ENCODE data around the gene KAZN.
A peak's percentile ranks its signal among the peaks of the same experiment; 100 is the strongest.

KAZN gene

DNA sequence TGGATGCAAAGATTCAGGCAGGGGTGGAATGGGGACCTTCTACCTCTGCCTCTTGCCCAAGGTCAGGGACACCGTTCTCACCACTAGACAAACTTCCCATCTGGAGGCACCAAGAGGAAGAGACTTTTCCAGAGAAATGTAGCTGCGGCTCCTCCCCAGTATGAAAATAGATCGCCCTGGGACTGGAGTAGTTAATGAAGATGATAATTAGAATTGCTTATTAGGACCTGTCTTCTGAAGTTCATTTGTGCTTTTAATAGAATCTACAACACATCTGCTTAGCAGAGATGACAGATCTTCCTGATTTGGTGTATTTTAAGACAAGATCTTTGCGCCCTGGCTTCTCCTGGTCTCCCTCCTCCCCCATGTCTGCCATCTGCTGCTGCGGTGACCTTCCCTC is 266.6 kb downstream of the KAZN start:
- H3K4me2 ChIP-seq (ENCODE audit: low read length, poor library complexity, severe bottlenecking): no peak overlapping the region

GRCh38 chr1:14866911-14867612 is 268.6 kb downstream of the KAZN start:
- Histone ChIP-seq H2BK15ac (ENCODE audit: low read depth, poor library complexity, severe bottlenecking) (no peak overlapping the region), H3K4me1 (ENCODE audit: control insufficient read depth, insufficient read depth, low read depth, low read length) (peaks cover 2% of the 10 kb centered on the region), H2BK12ac (ENCODE audit: low read length in 2 of 2) (no peak overlapping the region), H3K27ac (ENCODE audit: low read length, poor library complexity, severe bottlenecking) (no peak overlapping the region), H3K4ac (ENCODE audit: low read depth in 1 of 2, low read length in 2 of 2) (no peak overlapping the region), H3K23ac (ENCODE audit: low read length in 2 of 2) (no peak overlapping the region), H2BK5ac (ENCODE audit: low read depth, low read length, poor library complexity, severe bottlenecking) (no peak overlapping the region), H4K8ac (ENCODE audit: low read length) (no peak overlapping the region), H3K4me2 (ENCODE audit: low read length, poor library complexity, severe bottlenecking) (no peak overlapping the region), H2AK5ac (ENCODE audit: low read length, severe bottlenecking) (no peak overlapping the region), H3K36me3 (ENCODE audit: control insufficient read depth in 1 of 2, insufficient read depth in 2 of 2, low read depth in 1 of 2, low read length in 2 of 2) (no peaks in the 10 kb centered on the region), H3K18ac (ENCODE audit: low read depth in 1 of 2, low read length in 2 of 2) (no peak overlapping the region), H3K14ac (ENCODE audit: low read length in 2 of 2) (no peak overlapping the region), H3K27me3 (ENCODE audit: control insufficient read depth in 1 of 2, insufficient read depth in 1 of 2, low read length in 2 of 2) (peaks cover 4 to 8% of the 10 kb centered on the region in 2 experiments), H3K9ac (ENCODE audit: low read length) (no peak overlapping the region), H2AFZ (ENCODE audit: low read depth, low read length) (no peak overlapping the region), H2BK120ac (ENCODE audit: low read depth, low read length) (no peak overlapping the region), H4K91ac (ENCODE audit: low read length) (no peak overlapping the region), H3K4me3 (ENCODE audit: insufficient read depth in 1 of 2, low read depth in 1 of 2, low read length in 2 of 2) (no peak overlapping the region), H3K79me1 (replicated peaks; ENCODE audit: low read length, poor library complexity, severe bottlenecking) (no peaks in the 10 kb centered on the region), H3K9me3 (ENCODE audit: control insufficient read depth, low read length) (no peaks in the 10 kb centered on the region)
- WGBS: 69% methylated on average over 14 of the region's 14 CpGs
- no peak for DNase-seq

More for the DNA sequence above, 266.6 kb downstream of the KAZN start:
- Histone ChIP-seq H3K4me3 (ENCODE audit: insufficient read depth in 1 of 2, low read depth in 1 of 2, low read length in 2 of 2) (no peak overlapping the region), H2BK5ac (ENCODE audit: low read depth, low read length, poor library complexity, severe bottlenecking) (no peak overlapping the region), H4K8ac (ENCODE audit: low read length) (no peak overlapping the region), H3K79me1 (replicated peaks; ENCODE audit: low read length, poor library complexity, severe bottlenecking) (no peaks in the 10 kb centered on the region), H3K36me3 (ENCODE audit: control insufficient read depth in 1 of 2, insufficient read depth in 2 of 2, low read depth in 1 of 2, low read length in 2 of 2) (no peaks in the 10 kb centered on the region), H3K14ac (ENCODE audit: low read length in 2 of 2) (no peak overlapping the region), H3K23ac (ENCODE audit: low read length in 2 of 2) (no peak overlapping the region), H2BK12ac (ENCODE audit: low read length in 2 of 2) (no peak overlapping the region), H3K18ac (ENCODE audit: low read depth in 1 of 2, low read length in 2 of 2) (no peak overlapping the region), H2AK5ac (ENCODE audit: low read length, severe bottlenecking) (no peak overlapping the region), H3K4me1 (ENCODE audit: control insufficient read depth, insufficient read depth, low read depth, low read length) (peaks cover 2% of the 10 kb centered on the region), H2BK15ac (ENCODE audit: low read depth, poor library complexity, severe bottlenecking) (no peak overlapping the region), H2AFZ (ENCODE audit: low read depth, low read length) (no peak overlapping the region), H3K27me3 (ENCODE audit: control insufficient read depth in 1 of 2, insufficient read depth in 1 of 2, low read length in 2 of 2) (peaks cover 4 to 8% of the 10 kb centered on the region in 2 experiments), H3K4ac (ENCODE audit: low read depth in 1 of 2, low read length in 2 of 2) (no peak overlapping the region), H3K9ac (ENCODE audit: low read length) (no peak overlapping the region), H3K27ac (ENCODE audit: low read length, poor library complexity, severe bottlenecking) (no peak overlapping the region), H3K9me3 (ENCODE audit: control insufficient read depth, low read length) (no peaks in the 10 kb centered on the region), H2BK120ac (ENCODE audit: low read depth, low read length) (no peak overlapping the region), H4K91ac (ENCODE audit: low read length) (no peak overlapping the region)
- 94% methylated on average over 4 of the region's 5 CpGs for WGBS
- no peak for DNase-seq

GRCh38 chr1:14869187-14869586 is 270.7 kb downstream of the KAZN start:
- no peak overlapping the region for H2AFZ ChIP-seq (ENCODE audit: low read depth, low read length)
- no peak overlapping the region for H2BK15ac ChIP-seq (ENCODE audit: low read depth, poor library complexity, severe bottlenecking)
- peaks cover 2% of the 10 kb centered on the region for H3K4me1 ChIP-seq (ENCODE audit: control insufficient read depth, insufficient read depth, low read depth, low read length)
- H3K27ac ChIP-seq (ENCODE audit: low read length, poor library complexity, severe bottlenecking): no peak overlapping the region
- H3K23ac ChIP-seq (ENCODE audit: low read length in 2 of 2): no peak overlapping the region
- no peak overlapping the region for H2BK120ac ChIP-seq (ENCODE audit: low read depth, low read length)
- no peak overlapping the region for H2BK12ac ChIP-seq (ENCODE audit: low read length in 2 of 2)
- H3K14ac ChIP-seq (ENCODE audit: low read length in 2 of 2): no peak overlapping the region
- H3K4ac ChIP-seq (ENCODE audit: low read depth in 1 of 2, low read length in 2 of 2): no peak overlapping the region
- H3K18ac ChIP-seq (ENCODE audit: low read depth in 1 of 2, low read length in 2 of 2): no peak overlapping the region
- no peak overlapping the region for H3K4me3 ChIP-seq (ENCODE audit: insufficient read depth in 1 of 2, low read depth in 1 of 2, low read length in 2 of 2)
- H4K91ac ChIP-seq (ENCODE audit: low read length): no peak overlapping the region
- 62% methylated on average over 4 of the region's 4 CpGs for WGBS
- peaks cover 0 to 12% of the 10 kb centered on the region in 2 experiments for H3K27me3 ChIP-seq (ENCODE audit: control insufficient read depth in 1 of 2, insufficient read depth in 1 of 2, low read length in 2 of 2)
- no peak overlapping the region for H4K8ac ChIP-seq (ENCODE audit: low read length)
- no peak overlapping the region for H2AK5ac ChIP-seq (ENCODE audit: low read length, severe bottlenecking)
- no peaks in the 10 kb centered on the region for H3K9me3 ChIP-seq (ENCODE audit: control insufficient read depth, low read length)
- H2BK5ac ChIP-seq (ENCODE audit: low read depth, low read length, poor library complexity, severe bottlenecking): no peak overlapping the region
- H3K79me1 ChIP-seq (replicated peaks; ENCODE audit: low read length, poor library complexity, severe bottlenecking): no peaks in the 10 kb centered on the region
- peak overlapping the region; percentile 20 for H3K9ac ChIP-seq (ENCODE audit: low read length)
- H3K4me2 ChIP-seq (ENCODE audit: low read length, poor library complexity, severe bottlenecking): no peak overlapping the region
- no peak for DNase-seq
- no peaks in the 10 kb centered on the region for H3K36me3 ChIP-seq (ENCODE audit: control insufficient read depth in 1 of 2, insufficient read depth in 2 of 2, low read depth in 1 of 2, low read length in 2 of 2)

DNA sequence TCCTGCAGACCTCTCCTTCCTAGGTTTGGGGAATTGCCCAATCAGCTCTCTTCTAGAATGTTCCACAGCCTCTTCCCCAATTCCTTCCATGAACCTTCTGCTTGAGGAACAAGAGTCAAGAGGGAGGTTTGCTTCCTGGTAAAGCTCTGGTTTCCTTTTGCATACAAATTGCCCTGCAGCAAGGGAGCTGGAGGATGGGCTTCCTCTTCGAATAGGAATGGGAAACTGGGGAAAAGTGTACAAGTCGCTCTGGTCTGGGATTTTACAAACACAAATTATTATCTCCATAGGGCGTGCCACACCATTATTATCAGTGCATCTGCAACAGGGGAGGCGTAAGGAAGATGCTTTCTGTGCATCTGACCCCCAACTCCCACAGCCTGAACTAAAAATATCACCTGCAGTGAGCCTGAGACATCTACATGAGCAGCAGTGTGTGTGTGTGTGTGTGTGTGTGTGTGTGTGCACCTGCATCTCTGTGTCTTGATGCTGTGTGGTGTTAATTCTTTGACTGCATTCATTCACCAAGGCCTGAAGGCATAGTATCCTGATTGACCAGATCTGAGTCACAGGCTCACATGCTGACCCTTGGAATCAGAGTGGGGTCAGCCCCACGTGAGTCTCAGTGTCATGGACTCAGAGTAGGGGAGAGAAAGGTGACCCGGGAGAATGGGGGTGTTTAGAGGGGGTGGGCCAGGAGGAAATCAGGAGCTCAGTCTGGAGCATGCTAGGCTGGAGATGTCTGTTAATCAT is 272.9 kb downstream of the KAZN start:
- no peak overlapping the region for H2BK12ac ChIP-seq (ENCODE audit: low read length in 2 of 2)
- peaks cover 2% of the 10 kb centered on the region for H3K4me1 ChIP-seq (ENCODE audit: control insufficient read depth, insufficient read depth, low read depth, low read length)
- no peak for DNase-seq
- no peak overlapping the region for H2AK5ac ChIP-seq (ENCODE audit: low read length, severe bottlenecking)
- no peak overlapping the region for H3K4me2 ChIP-seq (ENCODE audit: low read length, poor library complexity, severe bottlenecking)
- H2AFZ ChIP-seq (ENCODE audit: low read depth, low read length): no peak overlapping the region
- 57% methylated on average over 6 of the region's 6 CpGs for WGBS
- peaks cover 0 to 8% of the 10 kb centered on the region in 2 experiments for H3K27me3 ChIP-seq (ENCODE audit: control insufficient read depth in 1 of 2, insufficient read depth in 1 of 2, low read length in 2 of 2)
- no peak overlapping the region for H3K27ac ChIP-seq (ENCODE audit: low read length, poor library complexity, severe bottlenecking)
- H2BK5ac ChIP-seq (ENCODE audit: low read depth, low read length, poor library complexity, severe bottlenecking): no peak overlapping the region
- no peak overlapping the region for H3K23ac ChIP-seq (ENCODE audit: low read length in 2 of 2)
- no peak overlapping the region for H4K8ac ChIP-seq (ENCODE audit: low read length)
- H3K9ac ChIP-seq (ENCODE audit: low read length): no peak overlapping the region
- H2BK15ac ChIP-seq (ENCODE audit: low read depth, poor library complexity, severe bottlenecking): no peak overlapping the region
- no peaks in the 10 kb centered on the region for H3K36me3 ChIP-seq (ENCODE audit: control insufficient read depth in 1 of 2, insufficient read depth in 2 of 2, low read depth in 1 of 2, low read length in 2 of 2)
- H3K14ac ChIP-seq (ENCODE audit: low read length in 2 of 2): no peak overlapping the region
- no peak overlapping the region for H3K4me3 ChIP-seq (ENCODE audit: insufficient read depth in 1 of 2, low read depth in 1 of 2, low read length in 2 of 2)
- no peak overlapping the region for H2BK120ac ChIP-seq (ENCODE audit: low read depth, low read length)
- no peaks in the 10 kb centered on the region for H3K9me3 ChIP-seq (ENCODE audit: control insufficient read depth, low read length)
- no peaks in the 10 kb centered on the region for H3K79me1 ChIP-seq (replicated peaks; ENCODE audit: low read length, poor library complexity, severe bottlenecking)
- no peak overlapping the region for H3K4ac ChIP-seq (ENCODE audit: low read depth in 1 of 2, low read length in 2 of 2)
- no peak overlapping the region for H3K18ac ChIP-seq (ENCODE audit: low read depth in 1 of 2, low read length in 2 of 2)
- H4K91ac ChIP-seq (ENCODE audit: low read length): no peak overlapping the region
